Activated CD4-positive, alpha-beta T cell treated with anti-CD3 and anti-CD28 coated beads, Interleukin-10, Interleukin-2, amounts not matched to agents 100 ng/mL and 50 ng/mL, durations not matched to agents 16 hours and 8 hours (primary cell): Measurements from ENCODE around the gene JAKMIP2.

Experiments
- DNase-seq: peaks from one replicate; pipeline ENCODE4 v3.0.0-alpha.2; 2020

The JAKMIP2 gene

DNA sequence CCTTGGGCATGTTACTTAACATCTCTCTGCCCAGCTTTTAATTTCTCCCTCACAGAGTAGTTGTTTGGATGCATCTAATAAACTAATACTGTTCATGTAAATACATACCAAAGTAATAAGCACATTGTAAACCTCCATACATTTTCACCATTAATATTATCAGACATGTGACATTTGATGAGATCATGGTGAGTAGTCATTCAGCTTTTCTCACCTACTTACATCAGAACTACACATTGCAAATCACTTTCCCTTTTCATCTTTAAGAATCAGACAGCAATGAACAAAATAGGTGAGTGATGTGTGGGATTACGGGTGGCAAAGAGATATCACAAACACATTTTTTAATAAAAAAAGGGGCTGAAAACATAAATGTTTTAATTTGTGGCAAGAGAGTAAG lies 89.3 kb downstream of the JAKMIP2 start:
- DNase-seq: no peak

DNA sequence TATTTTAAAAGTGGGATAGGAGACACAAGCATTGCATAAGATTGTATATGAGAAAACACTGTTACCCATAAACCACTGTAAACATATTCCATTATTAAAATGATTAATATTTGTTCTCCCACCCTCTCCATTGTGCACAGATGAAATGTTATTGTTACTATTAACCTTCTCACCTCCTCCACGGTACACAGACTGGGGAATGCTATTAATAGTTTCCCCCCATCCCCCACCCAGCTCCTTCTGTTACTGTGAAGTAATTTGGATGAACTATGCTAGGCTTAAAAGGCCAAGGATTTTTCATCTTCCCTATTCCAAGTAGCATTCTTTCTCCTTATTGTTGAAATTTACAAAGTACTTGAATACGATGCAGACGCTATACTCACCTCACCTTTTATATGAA lies 91.4 kb downstream of the JAKMIP2 start:
- DNase-seq: no peak

DNA sequence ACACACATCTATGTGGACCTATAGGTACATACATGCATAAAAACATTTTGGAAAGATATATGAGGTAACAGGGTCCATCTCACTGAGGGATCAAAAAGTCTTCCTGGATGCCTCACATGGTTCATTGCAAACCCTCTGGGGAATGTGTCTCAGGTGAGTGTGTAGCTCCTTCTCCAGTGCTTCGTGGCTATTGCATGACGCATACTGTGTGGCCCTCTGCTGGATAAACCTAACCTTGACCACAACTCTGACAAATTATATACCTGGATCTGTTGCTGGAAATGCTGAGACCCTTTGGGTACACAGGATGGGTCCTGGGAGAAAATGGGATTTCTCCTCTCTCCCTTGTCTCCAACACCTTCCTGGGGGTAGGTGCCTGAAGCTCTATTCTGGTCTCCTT lies 91.9 kb downstream of the JAKMIP2 start:
- no peak for DNase-seq

DNA sequence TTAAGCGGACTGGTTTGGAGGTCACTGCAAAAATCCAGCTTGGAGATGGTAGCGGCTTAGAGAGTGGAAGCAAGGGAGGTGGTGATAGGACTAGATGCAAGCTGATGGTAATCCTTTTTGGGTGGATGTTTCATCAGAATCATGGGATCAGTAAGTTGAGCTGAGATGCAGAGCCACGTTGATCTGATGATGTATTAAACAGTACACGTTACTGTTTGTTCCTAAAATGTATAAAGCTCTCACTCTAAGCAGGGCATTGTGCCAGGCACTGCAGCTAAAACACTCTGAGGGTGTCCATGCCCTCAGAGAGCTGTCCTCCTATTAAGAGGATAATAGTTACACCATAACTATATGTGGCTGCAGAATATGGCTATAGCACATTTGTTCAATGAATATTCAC lies 93.1 kb downstream of the JAKMIP2 start:
- no peak for DNase-seq

DNA sequence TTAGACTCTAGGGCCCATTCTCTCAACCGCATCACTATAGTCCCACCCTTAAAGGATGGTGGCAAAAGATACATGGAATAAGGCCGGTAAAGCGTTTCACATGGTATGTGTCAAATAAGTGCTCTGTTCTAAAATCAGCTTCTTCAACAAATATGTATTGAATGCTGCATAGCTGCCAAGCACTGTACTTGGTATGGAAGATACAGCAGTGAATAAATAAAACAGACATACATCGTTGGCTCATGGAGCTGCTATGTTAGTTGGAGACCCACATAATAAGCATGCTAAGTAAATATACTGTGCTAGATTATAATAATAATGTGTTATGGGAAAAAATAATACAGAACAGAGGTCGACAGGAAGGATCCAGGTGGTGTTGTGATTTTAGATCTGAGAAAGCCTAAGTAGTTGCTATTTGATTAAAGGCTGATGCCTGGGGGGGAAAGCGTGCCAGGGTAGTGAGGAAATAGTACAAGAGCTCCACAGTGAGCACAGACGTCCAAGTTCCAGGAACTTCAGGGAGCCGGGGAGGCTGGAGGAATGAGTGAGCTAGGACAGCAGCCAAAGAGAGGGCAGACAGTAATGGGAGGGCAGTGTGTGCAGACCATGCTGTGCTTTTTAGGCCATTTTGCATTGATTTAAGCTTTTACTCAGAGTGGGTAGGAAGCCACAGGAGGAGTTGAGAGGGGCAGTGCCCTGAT lies 93.7 kb downstream of the JAKMIP2 start:
- DNase-seq: no peak

DNA sequence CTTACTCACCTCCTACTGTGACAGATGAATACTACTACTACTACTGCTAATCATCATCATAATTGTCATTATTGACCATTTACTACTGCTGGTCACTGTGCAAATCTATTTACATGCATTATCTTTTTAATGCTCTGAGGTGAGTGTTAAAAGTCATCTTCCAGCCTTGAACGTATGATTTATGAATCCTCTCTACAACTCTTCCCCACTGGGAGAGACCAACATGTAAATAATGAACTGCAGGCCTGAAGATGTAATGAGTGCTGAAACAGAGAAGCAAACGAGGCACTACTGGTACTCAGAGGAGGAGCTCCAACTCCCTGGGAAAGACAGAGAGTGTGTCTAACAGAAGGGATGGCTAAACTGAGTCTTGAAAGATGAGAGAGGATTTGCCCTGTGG lies 95.4 kb downstream of the JAKMIP2 start:
- no peak for DNase-seq

DNA sequence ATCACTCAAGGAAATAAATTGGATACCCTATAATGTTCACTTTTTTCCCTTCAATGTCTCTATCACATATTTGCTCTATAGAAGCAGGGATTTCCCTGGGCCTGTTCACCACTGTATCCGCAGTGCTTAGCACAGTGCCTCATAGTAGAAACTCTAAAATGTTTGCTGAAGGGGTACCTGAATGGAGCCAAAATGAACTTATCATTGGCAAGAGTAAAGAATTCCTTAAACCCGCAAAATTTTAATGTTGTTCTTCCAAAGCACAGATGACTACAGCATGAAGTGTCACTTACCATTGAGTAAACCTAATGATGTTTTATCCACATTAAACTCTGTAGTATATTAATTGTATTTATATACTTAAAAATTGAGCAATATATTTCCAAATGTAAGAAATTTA lies 96.1 kb downstream of the JAKMIP2 start:
- DNase-seq: no peak

DNA sequence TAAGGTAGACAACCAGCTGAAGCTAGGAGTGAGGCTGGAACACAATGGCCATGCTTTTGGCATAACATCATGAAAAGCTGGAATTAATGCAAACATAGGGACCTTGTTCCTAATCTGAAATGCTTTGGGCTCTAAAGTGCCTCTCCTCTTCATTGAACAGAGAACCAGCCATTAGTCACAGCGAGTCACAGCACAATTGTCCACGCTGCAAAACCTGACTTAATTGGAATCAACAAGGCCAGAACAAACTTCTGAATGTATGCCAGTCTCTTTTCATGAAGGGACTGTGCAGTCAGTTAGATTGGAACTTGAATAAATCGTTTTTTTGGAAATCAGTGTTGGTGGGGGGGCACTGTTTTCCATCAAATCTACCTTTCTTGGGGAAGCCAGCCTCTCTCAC lies 96.5 kb downstream of the JAKMIP2 start:
- no peak for DNase-seq

DNA sequence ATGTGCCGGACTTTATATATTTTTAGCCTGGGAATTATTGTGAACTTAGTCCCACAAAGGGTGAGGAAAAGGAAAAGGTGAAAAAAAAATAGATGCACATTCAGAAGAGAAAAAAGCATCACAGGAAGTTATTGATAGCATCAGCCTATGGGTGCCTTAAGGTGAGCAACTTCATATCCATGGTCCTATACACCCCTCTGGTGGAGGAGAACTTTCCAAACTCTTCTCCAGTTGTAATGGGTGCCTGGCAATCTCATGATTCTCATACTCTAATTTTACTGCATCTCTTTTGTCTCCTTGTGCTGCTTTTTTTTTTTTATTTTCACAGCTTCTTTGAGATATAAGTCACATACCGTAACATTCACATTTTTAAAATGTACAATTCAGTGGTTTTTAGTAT lies 107.4 kb downstream of the JAKMIP2 start:
- no peak for DNase-seq

DNA sequence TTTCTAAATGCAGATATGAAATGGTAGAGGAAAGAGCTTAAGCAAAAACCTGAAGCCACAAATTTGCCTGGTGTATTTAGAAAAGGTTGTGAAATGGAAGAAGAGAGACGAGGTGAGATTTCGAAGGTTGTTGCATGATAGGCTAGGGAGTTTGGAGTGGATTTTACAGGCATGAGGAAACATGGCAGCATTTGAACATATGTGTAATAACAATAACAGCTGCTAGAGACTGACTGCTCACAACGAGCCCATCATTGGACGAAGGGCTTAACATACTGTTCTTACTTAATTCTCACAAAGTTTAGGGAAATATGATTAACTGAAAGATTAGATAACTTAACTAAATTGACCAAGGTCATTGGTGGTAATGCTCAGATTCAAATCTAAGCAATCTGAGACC lies 108.1 kb downstream of the JAKMIP2 start:
- no peak for DNase-seq

DNA sequence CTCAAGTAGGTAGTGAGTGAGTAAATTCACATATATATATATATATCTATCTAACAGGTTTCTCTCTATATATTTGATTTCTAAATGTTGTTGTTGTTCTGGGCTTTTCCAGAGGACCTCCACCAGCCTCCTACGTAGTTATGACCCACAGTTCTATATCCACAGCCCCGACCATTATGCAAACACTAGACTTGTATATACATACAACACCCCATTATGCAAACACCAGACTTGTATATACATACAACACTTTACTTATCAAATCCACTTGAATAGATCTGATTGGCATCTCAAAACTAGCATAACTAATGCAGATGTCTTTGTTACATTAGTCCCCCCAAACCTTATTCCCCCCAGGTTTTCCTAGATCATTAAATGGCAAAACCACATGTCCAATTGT lies 108.7 kb downstream of the JAKMIP2 start:
- no peak for DNase-seq

DNA sequence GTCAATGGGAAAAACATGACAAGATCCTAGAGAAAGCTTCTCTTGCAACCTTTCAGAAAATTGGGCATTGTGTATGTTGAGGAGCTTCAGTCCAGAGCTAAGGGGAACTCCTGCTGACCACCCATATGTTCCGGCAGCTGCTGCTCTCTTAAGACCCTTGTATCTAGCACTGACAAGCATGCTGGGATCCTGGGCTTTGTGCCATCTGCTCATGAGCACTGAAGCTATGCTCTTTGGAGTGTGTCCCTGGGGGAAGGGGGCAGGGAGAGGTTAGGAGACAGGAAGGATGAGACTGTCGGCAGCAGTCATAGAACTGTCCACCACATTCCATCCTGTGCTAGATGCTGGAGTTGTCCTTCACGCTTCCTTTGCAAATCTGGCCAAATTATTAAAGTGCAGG lies 109.3 kb downstream of the JAKMIP2 start:
- DNase-seq: no peak

DNA sequence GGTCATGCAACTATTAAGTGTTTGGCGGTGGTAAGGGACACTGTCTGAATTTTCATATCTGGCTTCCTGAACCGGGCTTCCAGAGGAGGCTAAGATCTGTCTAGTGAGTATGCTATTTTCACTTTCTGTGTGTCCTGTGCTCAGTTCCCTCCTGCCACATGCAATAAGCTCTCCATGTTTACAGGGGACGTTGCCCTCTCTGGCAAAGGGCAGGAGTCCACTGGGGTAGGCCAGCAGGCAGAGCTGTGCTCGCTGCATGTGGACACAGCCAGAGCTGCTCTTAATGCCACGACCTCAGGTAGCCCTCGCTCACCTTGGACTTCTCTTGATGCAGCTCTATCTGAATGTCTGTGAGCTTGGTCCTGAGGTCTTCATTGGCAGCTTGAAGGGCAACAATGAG lies 111.2 kb downstream of the JAKMIP2 start:
- no peak for DNase-seq

DNA sequence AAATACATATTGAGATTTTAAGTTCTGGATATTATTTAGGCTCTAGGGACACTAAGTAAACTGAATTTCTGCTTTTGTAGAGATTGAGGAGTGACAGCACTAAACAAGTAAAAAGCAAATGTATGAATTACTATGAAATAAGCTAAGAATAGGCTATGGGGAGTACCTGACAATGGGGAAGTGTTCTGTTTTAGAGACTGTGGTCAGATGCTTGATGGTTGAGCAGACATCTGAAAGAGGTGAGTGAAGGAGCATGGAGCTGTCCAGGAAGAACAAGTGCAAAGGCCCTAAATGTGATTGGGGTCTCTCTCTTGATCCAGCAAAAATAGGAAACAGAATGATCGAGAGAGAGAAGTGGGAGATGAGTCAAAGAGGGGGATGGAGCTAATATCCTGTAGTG lies 111.7 kb downstream of the JAKMIP2 start:
- DNase-seq: no peak

DNA sequence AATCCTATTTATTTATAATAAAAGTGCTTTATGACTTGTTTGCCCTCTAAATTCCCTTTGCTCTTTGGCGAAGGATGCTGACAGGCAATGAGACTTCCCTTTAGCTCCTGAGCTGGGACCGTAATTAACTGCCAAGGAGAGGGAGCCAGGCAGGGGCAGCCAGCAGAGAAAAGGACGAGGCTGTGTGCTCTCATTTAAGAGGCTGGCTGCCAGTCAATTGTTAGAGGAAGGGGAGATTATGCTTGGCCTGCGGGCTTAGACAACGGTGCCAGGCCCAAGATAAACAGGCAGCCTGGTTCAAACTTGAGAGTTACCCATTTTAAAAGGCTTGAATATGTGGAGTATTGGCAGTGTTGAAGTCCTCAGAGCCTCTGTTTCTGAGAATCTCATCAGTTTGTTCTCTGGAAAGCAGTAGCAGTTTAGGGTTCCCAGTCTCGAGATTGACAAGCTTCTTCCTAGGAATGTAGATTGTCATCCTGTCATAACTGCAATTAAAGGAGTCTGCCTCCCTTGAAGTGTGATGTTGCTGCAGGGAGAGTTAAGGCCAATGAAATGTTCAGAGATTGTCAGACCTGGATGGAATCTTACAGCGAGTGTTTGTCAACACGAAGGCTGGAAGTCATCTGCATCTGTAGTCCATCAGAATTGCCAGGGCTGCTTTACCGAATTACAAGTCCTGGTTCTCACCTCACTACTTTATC lies 113.2 kb downstream of the JAKMIP2 start:
- DNase-seq: no peak

DNA sequence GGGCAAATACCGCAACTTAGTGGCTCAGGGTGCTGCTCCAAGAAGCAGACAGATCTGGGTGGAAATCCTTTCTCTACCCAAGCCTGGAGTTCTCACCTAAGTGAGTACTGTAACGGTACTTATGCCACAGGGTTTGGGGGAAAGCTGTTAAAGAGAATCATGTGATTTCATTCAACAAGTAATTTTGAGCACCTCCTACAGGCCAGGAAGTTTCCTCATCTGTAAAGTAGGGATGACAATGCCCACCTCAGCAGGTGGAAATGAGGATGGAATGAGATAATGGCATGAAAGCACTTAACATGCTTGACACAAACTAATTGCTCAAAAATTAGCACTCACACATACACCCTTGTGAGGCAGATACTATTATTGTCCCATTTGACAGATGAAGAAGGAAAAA lies 114.1 kb downstream of the JAKMIP2 start:
- DNase-seq: no peak

DNA sequence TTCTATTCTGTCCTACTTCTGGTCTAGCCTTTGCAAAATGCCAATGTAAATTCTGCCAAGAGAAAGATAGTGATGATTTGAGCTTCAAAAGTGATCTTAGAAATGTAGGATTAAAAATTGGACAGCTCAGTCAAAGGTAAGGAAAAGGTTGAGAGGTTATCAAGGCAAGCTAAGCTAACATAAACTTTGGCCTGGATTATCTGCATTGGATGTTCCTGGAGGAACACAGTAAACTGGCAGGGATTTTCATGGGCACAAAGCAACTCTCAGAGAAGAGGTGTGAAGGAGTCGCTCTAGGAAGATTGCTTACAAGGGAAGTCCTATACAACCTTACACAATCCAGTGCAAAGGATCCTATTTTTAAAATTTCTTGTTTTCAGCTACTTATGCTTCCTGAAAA lies 115.2 kb downstream of the JAKMIP2 start:
- DNase-seq: no peak

DNA sequence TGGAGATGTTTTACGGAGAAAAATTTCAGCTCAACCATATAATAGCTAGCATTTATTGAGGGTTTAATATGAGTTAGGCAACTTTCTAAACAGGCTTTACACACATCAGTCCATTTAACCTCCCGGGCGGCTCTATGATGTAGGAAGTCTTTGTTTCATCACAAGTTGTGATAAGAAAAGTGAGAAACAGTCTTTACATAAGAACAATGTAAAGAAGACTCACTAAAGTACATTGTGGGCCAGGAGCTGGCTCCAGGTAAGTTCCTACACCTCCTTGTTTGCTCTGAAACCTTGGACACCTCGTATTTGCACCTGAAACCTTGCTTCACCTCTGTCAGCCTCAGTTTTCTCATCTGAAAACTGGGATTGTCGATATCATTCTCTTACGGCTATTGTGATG lies 116.1 kb downstream of the JAKMIP2 start:
- no peak for DNase-seq

DNA sequence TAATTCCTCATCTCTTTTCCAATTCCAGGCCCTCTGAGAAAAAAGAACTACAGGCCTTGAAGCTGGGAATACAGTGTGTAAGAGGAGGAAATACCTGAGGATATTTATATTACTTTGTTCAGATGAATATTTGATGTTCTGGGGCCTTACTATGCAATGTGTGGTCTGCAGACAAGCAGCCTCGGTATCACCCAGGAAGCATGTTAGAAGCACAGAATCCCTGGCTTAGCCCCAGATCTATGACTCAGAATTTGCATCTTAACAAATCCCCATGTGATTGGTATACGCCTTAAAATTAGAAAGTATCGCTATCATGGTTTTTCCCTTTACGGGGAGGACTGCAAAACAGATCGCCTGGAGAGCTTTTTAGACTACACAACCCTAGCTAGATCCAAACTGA lies 121.0 kb downstream of the JAKMIP2 start:
- DNase-seq: no peak

DNA sequence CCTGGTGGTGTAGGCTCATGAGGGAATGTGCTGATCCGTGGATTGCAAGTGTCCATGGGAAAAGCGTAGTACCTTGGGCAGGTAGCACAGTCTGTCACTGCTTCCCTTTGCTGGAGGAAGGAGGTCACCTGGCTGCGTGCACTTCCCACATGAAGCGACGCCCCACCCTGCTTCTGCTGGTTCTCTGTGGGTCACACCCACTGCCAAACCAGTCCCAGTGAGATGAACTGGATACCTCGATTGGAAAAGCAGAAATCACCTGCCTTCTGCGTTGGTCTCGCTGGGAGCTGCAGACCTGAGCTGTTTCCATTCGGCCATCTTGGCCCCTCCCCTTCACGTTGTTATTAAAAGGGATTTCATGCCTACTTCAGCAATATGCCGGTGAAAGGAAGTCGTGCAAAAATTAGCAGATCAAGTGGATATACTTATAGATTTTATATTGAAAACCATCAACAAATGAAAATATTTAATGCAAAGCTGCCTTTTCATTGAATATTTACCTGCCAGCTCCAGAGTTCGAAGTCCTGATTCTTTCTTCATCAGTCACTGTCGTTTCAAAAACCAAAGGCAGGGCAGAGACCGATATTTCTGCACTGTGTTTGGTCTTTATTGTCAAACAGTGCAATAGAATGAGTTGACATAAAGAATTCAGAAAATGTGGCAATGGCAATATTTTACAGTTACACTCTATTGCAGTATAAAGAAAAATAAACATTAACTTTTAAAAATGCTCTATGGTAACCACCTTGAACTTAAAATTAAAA lies 123.2 kb downstream of the JAKMIP2 start:
- DNase-seq: no peak

DNA sequence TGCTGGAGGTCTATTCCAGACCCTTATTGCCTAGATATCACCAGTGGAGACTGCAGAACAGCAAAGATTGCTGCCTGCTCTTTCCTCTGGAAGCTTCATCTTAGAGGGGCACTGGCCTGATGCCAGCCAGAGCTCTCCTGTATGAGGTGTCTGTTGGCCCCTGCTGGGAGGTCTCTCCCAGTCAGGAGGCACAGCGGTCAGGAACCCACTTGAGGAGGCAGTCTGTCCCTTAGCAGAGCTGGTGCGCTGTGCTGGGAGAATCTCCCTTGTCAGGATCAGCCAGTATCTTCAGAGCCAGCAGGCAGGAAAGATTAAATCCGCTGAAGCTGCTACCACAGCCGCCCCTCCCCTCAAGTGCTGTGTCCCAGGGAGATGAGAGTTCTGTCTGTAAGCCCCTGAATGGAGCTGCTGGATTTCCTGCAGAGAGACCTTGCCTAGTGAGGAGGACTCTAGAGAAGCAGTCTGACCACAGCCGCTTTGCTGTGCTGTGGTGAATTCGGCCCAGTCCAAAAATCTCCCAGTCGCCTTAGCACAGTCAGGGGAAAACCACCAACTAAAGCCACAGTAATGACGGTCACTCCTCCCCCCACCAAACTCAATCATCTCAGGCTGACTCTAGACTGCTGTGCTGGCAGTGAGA lies 124.1 kb downstream of the JAKMIP2 start:
- DNase-seq: no peak

DNA sequence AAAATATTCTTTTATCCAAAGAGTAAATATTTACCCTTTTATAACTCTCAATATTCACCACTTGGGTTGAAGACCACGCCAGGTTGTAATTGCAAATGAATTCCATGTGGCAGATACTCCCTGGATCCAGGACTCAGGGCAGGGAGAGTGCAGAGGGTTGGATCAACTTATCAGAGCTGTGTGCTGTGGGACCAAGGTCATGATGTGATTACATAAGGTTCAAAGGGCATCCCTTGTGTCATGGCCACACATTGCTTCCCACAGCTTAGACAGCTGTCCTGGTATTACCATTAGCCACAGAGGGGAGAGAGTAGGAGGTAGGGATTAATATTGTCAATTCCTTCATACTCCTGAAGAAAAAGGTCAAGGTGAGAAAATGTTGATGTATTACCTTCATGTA lies 133.9 kb downstream of the JAKMIP2 start:
- DNase-seq: no peak

DNA sequence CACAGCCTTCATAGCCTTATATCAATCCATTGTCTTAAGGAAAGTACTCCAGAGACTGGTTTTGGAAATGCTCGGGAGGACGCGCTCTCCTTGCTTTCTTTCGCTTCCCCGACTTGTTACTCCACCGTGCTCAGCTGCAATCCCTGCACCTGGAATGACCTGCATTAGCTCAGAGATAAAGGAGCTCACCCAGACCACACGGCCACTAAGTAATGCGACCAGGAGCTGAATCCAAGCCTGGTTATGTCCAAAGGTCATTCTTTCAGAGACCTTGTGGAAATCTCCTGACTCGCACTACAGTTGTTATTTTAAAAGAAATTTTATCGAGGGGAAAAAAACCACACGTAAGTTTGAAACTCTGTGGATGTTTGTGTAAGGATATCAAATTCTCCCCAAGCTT lies 137.3 kb downstream of the JAKMIP2 start:
- no peak for DNase-seq

DNA sequence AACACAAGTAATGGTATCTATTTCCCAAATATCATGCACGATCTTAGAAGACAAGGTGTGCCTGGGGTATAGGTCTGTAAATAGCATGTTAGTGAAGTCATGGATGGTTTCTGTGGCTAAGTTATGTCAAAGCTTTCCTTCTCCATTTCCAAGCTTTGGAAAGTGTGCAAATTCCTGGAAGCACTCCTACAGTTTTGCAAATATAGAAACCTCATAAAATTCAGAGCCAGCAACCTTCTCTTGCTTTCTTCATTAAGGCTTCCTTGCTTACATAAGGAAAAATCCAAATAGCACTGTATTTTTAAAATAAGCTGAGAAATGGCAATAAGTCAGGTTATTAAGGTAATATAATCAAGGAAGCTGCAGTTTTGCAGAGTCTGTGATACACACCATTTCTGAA lies 138.1 kb downstream of the JAKMIP2 start:
- DNase-seq: no peak
